OCI-LY7 (cell line): ENCODE measurements around the gene ARIH1.

ENCODE experiments used
- EZH2phosphoT487 ChIP-seq: fragments of 200-600 bp; sonication (generic); IDR thresholded peaks from 2 replicates; pipeline ENCODE4 v1.6.1; 2018; ENCODE audit warnings: low read depth, borderline replicate concordance, mild to moderate bottlenecking, mixed run types, antibody characterized with exemption, low read length, moderate library complexity, mixed read lengths
- TF ChIP-seq, protein P1 (sequence below): fragments of 200-600 bp; sonication (generic); conservative IDR thresholded peaks from 2 replicates; pipeline ENCODE4 v1.5.1; 2014; ENCODE audit warnings: mild to moderate bottlenecking, antibody characterized with exemption, low read length, moderate library complexity, mixed read lengths

DNA sequence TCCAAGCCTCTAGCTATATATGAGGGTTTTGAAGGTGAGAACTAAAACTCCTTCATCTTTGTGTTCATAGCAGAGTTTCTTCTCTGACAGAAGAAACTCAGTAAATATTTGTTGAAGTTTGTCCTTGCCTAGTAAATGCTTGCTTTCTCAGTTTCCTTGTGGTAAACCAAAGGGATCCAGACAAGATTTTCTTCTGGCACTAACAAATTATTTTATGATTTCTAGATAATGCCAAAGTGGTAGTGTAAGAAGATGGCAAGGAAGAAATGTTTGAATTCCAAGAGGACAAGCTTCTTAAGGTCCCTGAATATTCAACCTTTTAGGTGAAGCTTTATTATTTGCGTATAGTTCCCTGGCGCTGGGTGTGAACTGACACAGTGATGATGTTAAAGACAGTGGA is 14.4 kb downstream of the ARIH1 start:
- TF ChIP-seq, protein P1, sequence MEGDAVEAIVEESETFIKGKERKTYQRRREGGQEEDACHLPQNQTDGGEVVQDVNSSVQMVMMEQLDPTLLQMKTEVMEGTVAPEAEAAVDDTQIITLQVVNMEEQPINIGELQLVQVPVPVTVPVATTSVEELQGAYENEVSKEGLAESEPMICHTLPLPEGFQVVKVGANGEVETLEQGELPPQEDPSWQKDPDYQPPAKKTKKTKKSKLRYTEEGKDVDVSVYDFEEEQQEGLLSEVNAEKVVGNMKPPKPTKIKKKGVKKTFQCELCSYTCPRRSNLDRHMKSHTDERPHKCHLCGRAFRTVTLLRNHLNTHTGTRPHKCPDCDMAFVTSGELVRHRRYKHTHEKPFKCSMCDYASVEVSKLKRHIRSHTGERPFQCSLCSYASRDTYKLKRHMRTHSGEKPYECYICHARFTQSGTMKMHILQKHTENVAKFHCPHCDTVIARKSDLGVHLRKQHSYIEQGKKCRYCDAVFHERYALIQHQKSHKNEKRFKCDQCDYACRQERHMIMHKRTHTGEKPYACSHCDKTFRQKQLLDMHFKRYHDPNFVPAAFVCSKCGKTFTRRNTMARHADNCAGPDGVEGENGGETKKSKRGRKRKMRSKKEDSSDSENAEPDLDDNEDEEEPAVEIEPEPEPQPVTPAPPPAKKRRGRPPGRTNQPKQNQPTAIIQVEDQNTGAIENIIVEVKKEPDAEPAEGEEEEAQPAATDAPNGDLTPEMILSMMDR = no peak
- TF ChIP-seq EZH2phosphoT487 = no peak
